ENCODE measurements around the gene WDR70.
A peak's percentile ranks its signal among the peaks of the same experiment; 100 is the strongest.

Gene WDR70

DNA sequence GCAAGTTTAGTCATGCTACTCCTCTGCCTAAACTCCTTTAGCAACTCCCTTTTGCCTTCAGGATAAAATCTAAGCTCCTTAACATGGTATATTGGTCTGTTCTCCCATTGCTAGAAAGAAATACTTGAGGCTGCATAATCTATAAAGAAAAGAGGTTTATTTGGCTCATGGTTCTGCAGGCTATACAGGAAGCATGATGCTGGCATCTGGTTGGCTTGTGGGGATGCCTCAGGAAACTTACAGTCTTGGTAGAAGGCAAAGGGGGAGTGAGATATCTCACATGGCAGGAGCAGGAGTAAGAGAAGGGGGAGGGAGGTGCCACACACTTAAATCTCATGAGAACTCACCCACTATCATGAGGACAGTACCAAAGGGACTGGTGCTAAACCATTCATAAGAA lies 315.7 kb downstream of the WDR70 start:
- DNase-seq = no peak

DNA sequence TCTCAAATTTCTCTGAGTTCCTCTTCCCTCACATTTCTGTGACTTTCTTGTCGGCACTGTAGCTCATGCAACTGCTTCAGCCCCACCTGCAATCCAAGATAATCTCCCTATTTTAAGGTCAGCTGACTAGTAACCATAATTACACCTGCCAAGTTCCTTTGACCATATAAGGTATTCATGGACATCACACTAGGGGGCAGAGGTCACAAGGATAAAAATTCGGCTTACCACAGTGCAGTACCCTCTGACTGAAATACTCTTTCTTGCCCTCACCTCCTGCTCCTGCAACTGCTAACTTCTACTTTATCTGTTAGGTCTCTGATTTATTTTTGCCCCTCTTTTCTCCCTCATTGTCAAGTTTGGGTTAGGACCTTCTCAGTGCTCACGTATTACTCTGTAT lies 316.5 kb downstream of the WDR70 start:
- DNase-seq = no peak

DNA sequence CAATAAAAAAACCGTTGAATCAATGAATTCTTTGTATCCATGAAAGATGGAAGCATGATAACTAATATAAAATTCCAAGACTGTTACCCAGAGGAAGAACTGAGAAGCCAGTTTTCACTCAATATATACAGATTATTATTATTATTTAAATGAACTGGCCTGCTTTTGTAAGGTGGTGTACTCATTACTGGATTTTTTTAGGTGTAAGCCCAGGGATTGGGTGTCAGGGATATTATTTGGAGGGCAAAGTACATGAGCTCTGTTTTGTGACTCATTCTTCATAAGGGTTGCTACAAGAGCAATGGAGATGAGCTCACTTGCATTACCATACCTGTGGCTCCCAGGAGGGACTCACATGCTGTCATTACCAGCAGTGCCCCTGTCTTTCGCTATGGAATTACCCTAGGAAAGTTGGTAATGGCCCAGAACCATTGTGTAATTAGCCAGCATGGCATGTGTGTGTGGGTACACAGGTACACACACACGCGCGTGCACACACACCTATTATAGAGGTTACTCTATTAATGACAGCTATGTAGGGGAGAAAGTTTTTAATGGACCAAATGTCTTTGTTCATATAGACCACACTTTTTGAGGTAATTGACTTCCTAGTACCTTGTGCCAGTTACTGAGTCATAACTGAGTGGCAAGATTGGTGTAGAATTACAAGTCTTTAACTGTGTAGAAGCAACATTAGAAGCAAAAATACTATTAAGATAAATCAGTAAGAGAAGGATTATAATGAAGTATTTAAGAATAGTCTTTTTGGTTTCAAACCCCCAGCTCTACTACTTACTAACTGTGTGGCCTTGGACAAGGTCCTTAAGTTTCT lies 317.3 kb downstream of the WDR70 start:
- DNase-seq = no peak

DNA sequence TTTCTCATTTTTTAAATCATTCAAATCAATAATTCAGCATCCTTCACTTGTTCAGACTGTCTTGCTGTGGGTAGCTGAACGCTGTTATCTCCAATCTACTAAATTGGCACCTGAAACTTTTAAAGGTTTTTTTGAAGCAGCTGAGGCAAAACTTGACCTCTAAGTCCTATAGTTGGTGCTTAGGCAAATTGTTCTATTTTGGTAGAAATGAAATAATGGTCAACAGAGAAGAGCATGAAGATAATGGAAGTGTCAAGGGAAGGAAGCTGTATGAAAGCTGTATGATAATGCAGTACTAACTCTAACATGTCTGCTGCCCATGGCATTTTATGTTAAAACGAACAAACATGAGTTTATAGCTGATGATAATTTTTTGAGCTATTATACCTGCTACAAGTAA lies 322.8 kb downstream of the WDR70 start:
- no peak for DNase-seq

DNA sequence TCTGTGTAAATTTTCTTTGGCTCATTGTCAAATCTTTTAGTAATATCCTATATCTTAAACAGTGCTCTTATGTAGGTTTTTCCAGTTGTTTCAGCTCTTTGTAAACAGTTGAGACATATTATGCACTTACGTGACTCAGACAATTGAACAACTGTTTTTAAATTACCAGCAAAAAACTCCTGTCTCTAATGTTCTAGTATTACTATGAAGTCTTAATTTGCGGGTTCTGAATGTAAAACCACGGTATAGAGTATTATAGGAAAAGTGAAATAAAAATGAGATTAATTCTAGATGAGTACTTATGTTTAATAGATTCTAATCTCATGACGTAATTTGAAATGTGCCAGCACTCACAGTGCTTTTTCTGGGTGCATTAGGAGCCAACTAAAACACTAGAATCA lies 324.7 kb downstream of the WDR70 start:
- no peak for DNase-seq

GRCh38 chr5:37704406-37704805 lies 325.3 kb downstream of the WDR70 start:
- DNase-seq = no peak

- no peak for DNase-seq
Measured at GRCh38 chr5:37709020-37709419, 329.9 kb downstream of the WDR70 start.

DNA sequence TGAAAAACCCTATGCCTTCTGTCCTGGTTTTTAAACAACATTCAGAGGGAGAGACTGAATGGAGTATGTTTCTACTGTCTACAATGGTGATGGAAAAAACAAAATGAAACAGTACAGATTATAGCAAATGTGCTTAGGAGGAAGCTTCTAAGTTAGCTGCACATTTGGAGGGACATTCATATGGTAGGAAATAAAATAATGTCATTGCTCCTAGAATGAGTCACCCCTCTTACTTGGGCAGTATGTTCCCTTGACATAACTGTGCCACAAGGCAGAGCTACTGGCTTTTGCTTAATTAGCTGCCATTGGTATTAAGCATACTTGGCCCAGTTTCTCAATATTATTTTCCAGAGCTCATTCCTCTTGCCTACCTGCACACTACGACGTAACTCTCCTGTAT lies 331.8 kb downstream of the WDR70 start:
- DNase-seq = no peak

GRCh38 chr5:37712750-37713149 lies 333.6 kb downstream of the WDR70 start:
- DNase-seq = no peak

- no peak for DNase-seq
Measured at GRCh38 chr5:37714756-37715155, 335.6 kb downstream of the WDR70 start.

DNA sequence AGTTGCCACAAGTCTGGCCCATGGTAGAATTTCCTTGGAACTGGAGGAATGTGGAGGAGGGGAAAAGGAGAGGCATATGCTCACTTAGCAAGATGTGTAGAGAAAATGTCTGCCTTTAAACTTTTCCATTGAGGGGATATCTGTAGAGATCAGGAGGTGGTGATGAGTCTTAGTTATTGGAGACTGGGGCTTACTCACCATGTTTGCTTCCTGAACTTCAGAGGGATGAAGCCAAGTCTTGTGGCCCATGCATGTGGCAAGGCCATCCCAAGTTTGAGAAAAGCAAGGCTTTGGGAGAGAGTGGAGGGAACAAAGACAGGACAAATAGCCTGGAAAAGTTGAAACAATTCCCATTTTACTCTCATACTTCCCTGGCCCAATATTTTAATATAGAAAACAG lies 336.2 kb downstream of the WDR70 start:
- DNase-seq = no peak

GRCh38 chr5:37715992-37716391 lies 336.9 kb downstream of the WDR70 start:
- no peak for DNase-seq

DNA sequence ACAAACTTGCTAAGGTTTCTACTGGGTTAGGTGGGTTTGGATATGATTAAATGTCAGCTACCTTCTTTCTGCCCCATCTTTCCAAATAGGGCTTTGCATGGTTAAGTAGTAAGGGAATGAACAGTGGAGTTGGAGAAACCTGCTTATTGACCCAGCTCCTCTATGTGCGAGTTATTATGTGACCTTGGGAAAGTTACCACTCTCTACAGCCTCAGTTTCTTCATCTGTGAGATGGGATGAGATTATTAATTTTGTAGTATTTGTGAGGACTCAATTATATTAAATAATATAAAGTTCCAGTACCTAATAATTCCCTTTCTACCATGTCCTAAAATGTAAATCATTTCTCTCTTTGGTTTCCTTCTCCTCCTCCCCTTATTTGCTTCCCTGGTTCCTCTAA lies 337.3 kb downstream of the WDR70 start:
- no peak for DNase-seq

DNA sequence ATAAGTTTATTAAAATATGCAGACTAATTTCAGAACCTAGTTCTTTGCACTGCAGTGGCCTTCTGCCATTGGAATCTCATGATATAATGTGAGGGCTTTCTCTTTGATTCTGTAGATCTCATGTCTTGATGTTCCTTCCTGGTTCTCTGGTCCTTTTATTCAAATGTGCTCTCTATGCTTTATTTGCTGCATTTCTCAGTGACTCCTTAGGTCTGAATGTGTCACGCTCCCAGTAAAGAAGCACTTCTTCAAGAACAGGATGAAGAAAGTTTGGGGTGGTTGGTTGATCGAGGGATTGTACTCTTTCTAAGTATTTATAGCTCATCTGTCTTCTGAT lies 338.1 kb downstream of the WDR70 start:
- DNase-seq = no peak

DNA sequence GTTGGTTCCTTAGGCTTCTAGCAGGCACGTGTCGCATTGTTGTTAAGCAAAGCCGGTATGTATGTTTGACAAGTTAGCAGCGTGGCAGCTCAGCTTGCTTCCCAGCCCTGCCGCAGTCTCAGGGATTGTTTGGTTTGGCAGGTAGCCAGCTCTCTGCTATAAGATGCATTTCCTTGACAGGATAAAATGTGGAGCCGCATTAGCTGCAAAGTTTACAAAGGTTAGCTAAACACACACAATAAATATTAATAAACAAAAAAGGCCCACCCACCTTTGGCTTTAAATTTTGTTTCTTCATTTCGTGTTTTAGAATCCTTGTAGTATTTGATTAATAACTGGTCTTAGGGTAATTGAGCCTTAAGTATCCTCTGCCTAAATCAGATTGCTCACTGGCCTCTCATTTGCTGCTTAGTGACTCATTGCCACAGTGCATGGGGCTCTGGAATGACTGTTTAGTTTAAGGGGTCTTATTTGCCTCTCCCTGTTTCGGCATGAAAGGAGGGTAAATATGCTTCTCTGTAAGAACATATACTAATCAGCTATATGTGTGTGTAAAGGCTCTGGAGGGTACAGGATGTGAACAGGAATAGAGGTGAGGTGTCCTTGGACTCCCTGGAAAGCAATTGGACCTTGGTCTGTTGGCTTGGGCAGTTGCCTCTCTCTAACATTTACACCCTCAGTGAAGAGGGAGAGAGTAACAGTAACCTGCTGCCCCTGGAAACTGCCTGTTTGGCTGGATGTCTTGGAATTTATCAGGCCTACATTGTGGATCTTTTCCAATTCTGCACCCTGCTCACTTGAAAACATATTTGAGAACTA lies 338.7 kb downstream of the WDR70 start:
- peak; percentile 87 to 94 for DNase-seq

DNA sequence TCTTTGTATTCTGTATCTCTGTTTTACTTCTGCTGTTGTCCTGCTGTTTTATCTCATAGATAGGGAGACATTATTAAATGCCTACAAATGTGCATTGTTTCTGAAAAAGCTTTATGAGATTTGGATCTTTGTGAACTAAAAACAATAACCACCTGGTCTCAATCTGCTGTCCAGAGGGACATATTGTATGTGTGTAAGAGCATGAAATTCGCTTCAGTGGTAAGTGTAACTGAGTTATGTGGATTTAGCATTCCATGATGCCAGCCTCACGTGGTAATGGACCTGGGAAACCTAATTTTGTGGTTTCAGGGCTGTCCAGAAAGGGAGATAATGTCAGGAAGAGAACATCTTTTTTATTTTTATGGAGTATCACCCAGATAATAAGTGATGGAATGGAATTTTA lies 341.4 kb downstream of the WDR70 start:
- DNase-seq = peak in 1 of 2 experiments; percentile 25

DNA sequence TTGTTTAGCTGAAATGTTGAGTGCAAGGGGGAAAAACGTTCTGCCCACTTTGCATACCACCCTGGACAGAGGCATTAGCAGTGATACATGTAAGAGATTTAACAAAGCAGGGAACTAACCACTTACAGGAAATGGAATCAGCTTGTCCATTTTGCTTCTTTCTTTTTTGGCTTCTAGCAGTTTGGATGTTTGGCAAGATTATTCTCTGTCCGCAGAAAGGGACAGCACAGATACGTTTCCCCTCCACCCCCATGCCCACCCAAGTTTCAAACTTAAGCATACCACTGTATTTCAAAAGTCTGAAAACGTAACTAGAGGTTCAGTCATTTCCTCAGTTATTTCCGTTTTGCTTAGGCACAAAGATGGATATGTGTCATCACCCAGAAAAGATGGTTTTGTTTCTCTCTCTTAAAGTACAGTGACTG lies 342.3 kb downstream of the WDR70 start:
- no peak for DNase-seq

GRCh38 chr5:37722236-37723161 lies 343.4 kb downstream of the WDR70 start:
- peak; percentile 83 to 90 for DNase-seq

DNA sequence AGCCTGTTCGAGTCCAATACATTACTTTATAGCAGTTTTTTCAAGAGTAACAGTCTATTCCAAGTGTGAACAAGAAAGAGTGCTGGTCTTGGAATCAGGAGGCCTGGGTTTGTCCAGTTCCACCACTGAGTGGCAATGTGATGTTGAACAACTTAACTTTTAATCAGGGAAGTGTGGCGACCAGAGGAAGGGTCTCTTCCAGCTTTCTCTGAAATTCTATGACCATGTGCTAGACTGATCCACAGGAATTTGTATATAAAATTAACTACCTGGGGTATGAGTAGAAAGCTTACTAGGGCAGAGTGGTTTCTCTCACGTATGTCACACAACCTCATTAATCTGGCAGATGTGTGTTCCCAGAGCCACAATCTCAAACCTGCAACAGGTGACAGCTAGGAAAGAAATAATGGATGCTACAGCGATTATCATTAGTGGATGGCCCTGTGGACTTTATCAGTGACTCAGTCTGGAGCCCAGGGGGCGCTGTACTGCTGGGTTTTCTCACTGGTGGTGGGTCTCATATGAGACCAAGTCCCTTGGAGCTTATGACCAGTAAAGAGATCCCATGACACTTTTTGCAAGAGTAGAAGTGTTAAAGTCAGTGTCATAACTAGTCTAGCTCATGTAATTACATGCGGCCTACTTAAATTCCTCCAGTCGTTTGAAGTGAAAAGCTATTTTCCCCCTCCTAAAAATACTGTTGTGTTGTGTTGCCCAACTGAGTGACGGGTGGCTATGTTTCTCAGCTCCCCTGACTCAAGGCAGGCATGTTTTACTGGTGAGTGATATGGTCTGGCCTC lies 344.2 kb downstream of the WDR70 start:
- DNase-seq = peak in 1 of 2 experiments; percentile 43

DNA sequence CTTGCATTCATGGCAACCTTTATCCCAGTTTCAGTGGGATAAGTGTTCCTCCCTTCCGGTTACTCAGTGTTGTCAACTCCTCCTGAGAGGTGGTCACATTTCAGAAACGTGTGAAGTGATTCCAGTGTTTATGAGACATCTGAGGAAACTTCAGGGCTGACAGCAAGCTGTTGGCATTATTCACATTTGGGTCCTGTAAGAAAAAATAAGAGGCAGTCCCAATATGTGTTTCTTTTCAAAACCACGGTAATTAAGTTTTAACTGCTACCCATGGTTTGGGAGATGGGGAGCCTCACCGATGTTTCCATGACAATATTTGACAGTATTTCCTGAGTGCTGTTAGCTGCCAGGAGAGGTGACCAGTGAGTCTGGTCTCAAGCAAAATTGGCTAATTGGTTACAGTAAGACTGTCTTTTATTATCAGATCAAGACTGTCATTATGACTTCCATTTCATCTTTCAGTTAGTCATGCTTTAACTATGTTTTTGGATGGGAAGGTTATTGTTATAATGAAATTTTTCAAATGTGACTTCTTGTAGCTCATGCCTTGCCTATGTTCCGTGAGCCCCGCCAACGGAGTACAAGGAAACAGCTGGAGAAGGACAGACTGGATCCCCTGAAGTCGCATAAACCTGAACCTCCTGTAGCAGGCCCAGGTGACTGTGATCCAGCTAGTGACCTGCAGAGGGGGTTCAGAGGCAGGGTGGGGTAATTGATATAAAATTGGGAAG lies 345.4 kb downstream of the WDR70 start:
- no peak for DNase-seq

- DNase-seq = no peak
Measured at GRCh38 chr5:37725185-37725584, 346.1 kb downstream of the WDR70 start.

GRCh38 chr5:37727238-37727637 lies 348.1 kb downstream of the WDR70 start:
- no peak for DNase-seq
